Measurements from ENCODE around the gene SEMA4D.
A peak's percentile ranks its signal among the peaks of the same experiment; 100 is the strongest.

The SEMA4D gene

DNA sequence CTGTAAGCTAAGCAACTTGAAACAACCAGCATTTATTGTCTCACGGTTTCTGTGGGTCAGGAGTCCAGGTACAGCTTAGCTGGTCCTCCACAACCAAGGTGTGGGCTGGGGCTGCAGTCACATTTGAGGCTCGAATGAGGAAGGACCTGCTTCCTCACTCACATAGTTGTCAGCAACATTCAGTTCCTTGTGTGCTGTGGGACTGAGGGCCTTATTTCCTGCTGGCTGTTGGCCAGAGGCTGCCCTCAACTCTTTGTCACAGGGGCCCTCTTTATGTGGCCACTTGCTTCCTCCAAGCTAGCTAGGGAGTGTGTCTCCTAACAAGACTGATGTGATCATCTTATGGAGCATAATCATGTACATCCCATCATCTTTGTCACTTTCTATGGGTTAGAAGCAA, 29.2 kb upstream of the SEMA4D start:
- peaks cover 97% of the 10 kb centered on the region for H3K4me1 ChIP-seq (ENCODE audit: insufficient read depth, low read length, poor library complexity, severe bottlenecking)
- peaks cover 37% of the 10 kb centered on the region; the same call in 1 of the 2 replicates for H3K79me2 ChIP-seq (ENCODE audit: insufficient read depth, low read length)
- TF ChIP-seq CTCF (conservative IDR thresholded peaks at IDR 0.05; ENCODE audit: low read length) (no peak), EZH2phosphoT487 (IDR thresholded peaks at IDR 0.05; ENCODE audit: borderline replicate concordance) (no peak)
- no peak overlapping the region for H2AFZ ChIP-seq (ENCODE audit: low read length)
- peak overlapping the region; percentile 93 for H3K4me2 ChIP-seq (ENCODE audit: low read depth, low read length, poor library complexity, severe bottlenecking)
- no peaks in the 10 kb centered on the region for H4K20me1 ChIP-seq (ENCODE audit: insufficient read depth, low read length, poor library complexity, severe bottlenecking)
- peak overlapping the region; percentile 29 for H3K4me3 ChIP-seq (ENCODE audit: low read length, poor library complexity, severe bottlenecking)
- H3F3A ChIP-seq (ENCODE audit: low read depth), result peaks cover 30% of the 10 kb centered on the region
- no peaks in the 10 kb centered on the region for H3K27me3 ChIP-seq (ENCODE audit: insufficient read depth, low read length, poor library complexity, severe bottlenecking)
- H3K36me3 ChIP-seq (ENCODE audit: insufficient read depth, low read length), result no peaks in the 10 kb centered on the region
- H3K9me2 ChIP-seq (replicated peaks; ENCODE audit: low read depth, low read length), result no peaks in the 10 kb centered on the region
- peak overlapping the region; percentile 78 for H3K9ac ChIP-seq (ENCODE audit: low read depth, low read length, poor library complexity, severe bottlenecking)
- no peaks in the 10 kb centered on the region for H3K9me3 ChIP-seq (ENCODE audit: insufficient read depth, low read depth, low read length)

- no peaks in the 10 kb centered on the region for H3K36me3 ChIP-seq (ENCODE audit: insufficient read depth, low read length)
- no peaks in the 10 kb centered on the region for H3K9me3 ChIP-seq (ENCODE audit: insufficient read depth, low read depth, low read length)
- H2AFZ ChIP-seq (ENCODE audit: low read length), result no peak overlapping the region
- H3K27me3 ChIP-seq (ENCODE audit: insufficient read depth, low read length, poor library complexity, severe bottlenecking), result no peaks in the 10 kb centered on the region
- H3K79me2 ChIP-seq (ENCODE audit: insufficient read depth, low read length), result peaks cover 35% of the 10 kb centered on the region; the same call in 1 of the 2 replicates
- H3K9ac ChIP-seq (ENCODE audit: low read depth, low read length, poor library complexity, severe bottlenecking), result peak overlapping the region; percentile 78
- peak overlapping the region; percentile 93 for H3K4me2 ChIP-seq (ENCODE audit: low read depth, low read length, poor library complexity, severe bottlenecking)
- peaks cover 98% of the 10 kb centered on the region for H3K4me1 ChIP-seq (ENCODE audit: insufficient read depth, low read length, poor library complexity, severe bottlenecking)
- H3K4me3 ChIP-seq (ENCODE audit: low read length, poor library complexity, severe bottlenecking), result peak overlapping the region; percentile 29
- H3F3A ChIP-seq (ENCODE audit: low read depth), result peaks cover 31% of the 10 kb centered on the region
- no peaks in the 10 kb centered on the region for H3K9me2 ChIP-seq (replicated peaks; ENCODE audit: low read depth, low read length)
- TF ChIP-seq CTCF (conservative IDR thresholded peaks at IDR 0.05; ENCODE audit: low read length) (no peak), EZH2phosphoT487 (IDR thresholded peaks at IDR 0.05; ENCODE audit: borderline replicate concordance) (no peak)
- H4K20me1 ChIP-seq (ENCODE audit: insufficient read depth, low read length, poor library complexity, severe bottlenecking), result no peaks in the 10 kb centered on the region
Observed at GRCh38 chr9:89526667-89527066, 28.8 kb upstream of the SEMA4D start.

GRCh38 chr9:89525446-89526374, 27.8 kb upstream of the SEMA4D start:
- H3K79me2 ChIP-seq (ENCODE audit: insufficient read depth, low read length), result peaks cover 32% of the 10 kb centered on the region; the same call in 1 of the 2 replicates
- H3K4me2 ChIP-seq (ENCODE audit: low read depth, low read length, poor library complexity, severe bottlenecking), result peak overlapping the region; percentile 93
- H3K27me3 ChIP-seq (ENCODE audit: insufficient read depth, low read length, poor library complexity, severe bottlenecking), result no peaks in the 10 kb centered on the region
- H3K9ac ChIP-seq (ENCODE audit: low read depth, low read length, poor library complexity, severe bottlenecking), result peak overlapping the region; percentile 78
- H3K4me1 ChIP-seq (ENCODE audit: insufficient read depth, low read length, poor library complexity, severe bottlenecking), result peaks cover 97% of the 10 kb centered on the region
- no peak overlapping the region for H2AFZ ChIP-seq (ENCODE audit: low read length)
- no peak for TF ChIP-seq CTCF (conservative IDR thresholded peaks at IDR 0.05; ENCODE audit: low read length)
- TF ChIP-seq EZH2phosphoT487 (IDR thresholded peaks at IDR 0.05; ENCODE audit: borderline replicate concordance), result no peak
- peaks cover 31% of the 10 kb centered on the region for H3F3A ChIP-seq (ENCODE audit: low read depth)
- H3K4me3 ChIP-seq (ENCODE audit: low read length, poor library complexity, severe bottlenecking), result no peak overlapping the region
- no peaks in the 10 kb centered on the region for H4K20me1 ChIP-seq (ENCODE audit: insufficient read depth, low read length, poor library complexity, severe bottlenecking)
- H3K9me2 ChIP-seq (replicated peaks; ENCODE audit: low read depth, low read length), result no peaks in the 10 kb centered on the region
- H3K36me3 ChIP-seq (ENCODE audit: insufficient read depth, low read length), result no peaks in the 10 kb centered on the region
- H3K9me3 ChIP-seq (ENCODE audit: insufficient read depth, low read depth, low read length), result no peaks in the 10 kb centered on the region
